ENCODE data around the gene HOTAIR. TPM values are rescaled to one million over a fixed set of nuclear protein-coding genes. Genes with fewer than 3 reads are reported as not detected.

Gene HOTAIR
- polyA plus RNA-seq, 3 donors from 2014 or later = not detected

DNA sequence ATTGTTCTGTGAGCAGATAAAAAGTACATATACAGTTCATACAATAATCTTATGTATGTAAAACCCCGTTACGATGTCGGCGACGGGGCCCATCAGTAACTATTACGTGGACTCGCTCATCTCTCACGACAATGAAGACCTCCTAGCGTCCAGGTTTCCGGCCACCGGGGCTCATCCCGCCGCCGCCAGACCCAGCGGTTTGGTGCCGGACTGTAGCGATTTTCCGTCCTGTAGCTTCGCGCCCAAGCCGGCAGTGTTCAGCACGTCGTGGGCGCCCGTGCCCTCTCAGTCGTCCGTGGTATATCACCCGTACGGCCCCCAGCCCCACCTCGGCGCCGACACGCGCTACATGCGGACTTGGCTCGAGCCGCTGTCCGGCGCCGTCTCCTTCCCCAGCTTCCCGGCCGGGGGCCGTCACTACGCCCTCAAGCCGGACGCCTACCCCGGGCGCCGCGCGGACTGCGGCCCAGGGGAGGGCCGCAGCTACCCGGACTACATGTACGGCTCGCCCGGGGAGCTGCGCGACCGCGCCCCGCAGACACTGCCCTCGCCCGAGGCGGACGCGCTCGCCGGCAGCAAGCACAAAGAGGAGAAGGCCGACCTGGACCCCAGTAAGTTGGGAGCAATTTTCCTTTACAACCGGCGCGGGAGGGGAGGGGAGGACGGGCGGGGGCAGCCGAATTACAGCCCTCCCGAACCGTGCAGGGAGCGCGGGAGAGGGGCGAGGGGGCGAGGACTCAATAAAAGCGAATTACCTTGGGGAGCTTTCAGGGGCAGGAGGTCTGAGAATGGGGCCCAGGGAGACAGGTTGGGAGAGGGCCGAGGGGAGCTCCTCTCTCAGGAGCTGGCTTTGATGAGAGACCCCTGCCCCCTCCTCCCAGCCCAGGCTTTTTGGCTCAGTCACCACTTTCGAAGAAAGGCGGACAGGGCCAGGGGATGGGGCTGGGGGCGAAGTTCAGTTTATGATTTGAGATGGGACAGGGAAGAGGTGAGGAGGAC lies 25.7 kb upstream of the HOTAIR start, which contains the start of gene HOXC9:
HOXC9 (plus strand) TSS at position 46 of the 999 bp plus-strand sequence; CDS start at position 74, 28 bp downstream.
- Mint-ChIP-seq H3K9me3 (peaks cover 0 to 5% (median 0%) of the 10 kb centered on the region in 6 donors), H3K4me1 (peaks cover 21 to 23% of the 10 kb centered on the region in 2 donors), H3K27me3 (ENCODE audit: low read depth in 3 of 3) (peaks cover 62 to 82% (median 77%) of the 10 kb centered on the region in 3 donors), H3K36me3 (peaks cover 0 to under 1% (median 0%) of the 10 kb centered on the region in 3 donors), H3K27ac (no peak within 1 kb of the TSS), H3K4me3 (peak within 1 kb of the TSS in 4 of 5 donors; percentile 15 to 65 (median 42))
- DNase-seq = no peak

DNA sequence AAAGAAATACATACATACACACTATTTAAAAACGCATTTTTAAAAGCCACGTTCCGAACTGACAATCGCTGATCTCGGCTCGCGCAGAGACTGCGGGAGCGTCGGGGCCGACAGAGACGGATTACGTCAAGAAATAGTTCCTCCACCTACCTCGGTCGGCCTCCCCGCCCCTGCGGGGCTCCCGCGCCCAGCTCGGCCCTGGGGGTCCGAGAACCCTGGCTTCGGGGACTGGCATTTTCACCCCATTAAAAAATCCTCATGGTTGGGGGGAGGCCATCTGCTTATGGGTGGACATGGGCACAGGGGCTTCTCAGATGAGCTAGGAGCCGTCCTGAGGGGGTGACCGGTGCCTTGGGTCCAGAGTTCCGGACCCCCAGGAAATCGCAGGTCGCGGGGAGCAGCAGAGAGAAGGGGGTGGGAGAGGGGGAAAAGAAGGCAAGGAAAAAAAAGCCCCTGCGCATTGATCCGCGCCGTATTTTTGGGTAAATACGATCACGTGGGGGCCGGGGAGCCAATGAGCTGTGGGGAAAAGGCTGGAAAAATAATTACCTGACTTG lies 24.9 kb upstream of the HOTAIR start:
- peaks cover 0 to 4% (median 0%) of the 10 kb centered on the region in 3 donors for H3K36me3 Mint-ChIP-seq
- no peak for DNase-seq
- peak overlapping the region in 4 of 5 donors; percentile 6 to 65 (median 30) for H3K4me3 Mint-ChIP-seq
- H3K4me1 Mint-ChIP-seq = peaks cover 28 to 29% of the 10 kb centered on the region in 2 donors
- no peak overlapping the region for H3K27ac Mint-ChIP-seq
- H3K9me3 Mint-ChIP-seq = peaks cover 0 to 7% (median 0%) of the 10 kb centered on the region in 6 donors
- H3K27me3 Mint-ChIP-seq (ENCODE audit: low read depth in 3 of 3) = peaks cover 65 to 83% (median 78%) of the 10 kb centered on the region in 3 donors

DNA sequence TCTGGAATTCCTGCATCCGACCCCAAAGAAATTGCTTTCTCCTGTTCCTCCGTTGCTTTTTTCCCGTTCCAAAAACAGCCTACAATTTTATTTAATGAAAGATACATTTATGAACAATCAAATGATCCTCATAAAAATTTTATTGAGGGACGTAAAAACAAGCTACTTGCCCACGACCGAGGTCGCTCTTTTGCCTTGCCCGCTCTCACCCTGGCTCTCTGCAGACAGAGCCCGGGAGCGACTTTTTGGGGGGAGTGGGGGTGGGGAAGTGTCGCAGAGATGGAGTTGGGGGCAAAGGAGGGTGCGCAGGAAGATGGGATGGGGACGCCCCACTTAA lies 24.1 kb upstream of the HOTAIR start:
- peaks cover 32 to 33% of the 10 kb centered on the region in 2 donors for H3K4me1 Mint-ChIP-seq
- H3K4me3 Mint-ChIP-seq = peak overlapping the region in 1 of 5 donors; percentile 33
- peaks cover 71 to 84% (median 78%) of the 10 kb centered on the region in 3 donors for H3K27me3 Mint-ChIP-seq (ENCODE audit: low read depth in 3 of 3)
- no peak overlapping the region for H3K27ac Mint-ChIP-seq
- H3K9me3 Mint-ChIP-seq = peaks cover 0 to 9% (median 0%) of the 10 kb centered on the region in 6 donors
- no peak for DNase-seq
- peaks cover 0 to 4% (median 0%) of the 10 kb centered on the region in 3 donors for H3K36me3 Mint-ChIP-seq

DNA sequence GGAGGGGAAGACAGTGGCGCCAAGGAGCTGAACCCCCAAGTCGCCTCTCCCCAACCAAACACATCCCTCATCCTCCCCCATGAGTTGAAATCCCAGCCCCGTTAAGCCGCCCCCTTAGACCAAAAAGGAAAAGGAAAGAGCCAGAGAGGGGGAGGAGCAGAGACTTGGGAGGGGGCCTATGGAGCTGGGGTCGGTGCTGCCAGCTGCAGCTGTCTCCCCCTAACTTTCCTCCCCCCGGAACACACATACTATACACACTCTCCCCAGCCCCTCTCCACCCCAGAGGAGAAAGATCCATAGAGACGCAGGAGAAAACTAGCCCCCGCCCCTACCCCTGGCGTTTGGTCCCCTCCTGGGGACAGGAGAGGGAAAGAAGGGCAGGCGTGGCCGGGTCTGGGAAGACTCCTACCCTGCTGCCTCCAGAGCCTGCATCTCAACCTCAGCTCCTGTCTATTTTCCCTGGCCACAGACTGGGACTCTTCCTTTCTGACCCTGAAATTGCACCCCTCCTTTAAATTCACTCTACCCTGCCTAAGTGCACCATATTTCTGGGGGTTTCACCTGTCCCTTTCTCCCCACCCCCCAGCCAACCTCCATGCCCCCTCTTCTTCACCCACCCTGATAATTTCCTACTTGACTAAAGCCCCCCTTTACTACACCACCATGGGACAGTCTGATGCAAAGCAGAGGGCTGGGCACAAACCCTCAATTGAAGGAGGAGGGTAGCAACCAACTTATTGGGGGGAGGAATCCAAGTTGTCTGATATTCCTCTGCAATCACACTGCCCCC lies 23.6 kb upstream of the HOTAIR start:
- DNase-seq = no peak
- Mint-ChIP-seq H3K36me3 (peaks cover 0 to 4% (median 0%) of the 10 kb centered on the region in 3 donors), H3K4me1 (peaks cover 34 to 38% of the 10 kb centered on the region in 2 donors), H3K27ac (no peak overlapping the region), H3K4me3 (peak overlapping the region in 1 of 5 donors; percentile 33), H3K27me3 (ENCODE audit: low read depth in 3 of 3) (peaks cover 73 to 85% (median 78%) of the 10 kb centered on the region in 3 donors), H3K9me3 (peaks cover 0 to 5% (median 0%) of the 10 kb centered on the region in 6 donors)

DNA sequence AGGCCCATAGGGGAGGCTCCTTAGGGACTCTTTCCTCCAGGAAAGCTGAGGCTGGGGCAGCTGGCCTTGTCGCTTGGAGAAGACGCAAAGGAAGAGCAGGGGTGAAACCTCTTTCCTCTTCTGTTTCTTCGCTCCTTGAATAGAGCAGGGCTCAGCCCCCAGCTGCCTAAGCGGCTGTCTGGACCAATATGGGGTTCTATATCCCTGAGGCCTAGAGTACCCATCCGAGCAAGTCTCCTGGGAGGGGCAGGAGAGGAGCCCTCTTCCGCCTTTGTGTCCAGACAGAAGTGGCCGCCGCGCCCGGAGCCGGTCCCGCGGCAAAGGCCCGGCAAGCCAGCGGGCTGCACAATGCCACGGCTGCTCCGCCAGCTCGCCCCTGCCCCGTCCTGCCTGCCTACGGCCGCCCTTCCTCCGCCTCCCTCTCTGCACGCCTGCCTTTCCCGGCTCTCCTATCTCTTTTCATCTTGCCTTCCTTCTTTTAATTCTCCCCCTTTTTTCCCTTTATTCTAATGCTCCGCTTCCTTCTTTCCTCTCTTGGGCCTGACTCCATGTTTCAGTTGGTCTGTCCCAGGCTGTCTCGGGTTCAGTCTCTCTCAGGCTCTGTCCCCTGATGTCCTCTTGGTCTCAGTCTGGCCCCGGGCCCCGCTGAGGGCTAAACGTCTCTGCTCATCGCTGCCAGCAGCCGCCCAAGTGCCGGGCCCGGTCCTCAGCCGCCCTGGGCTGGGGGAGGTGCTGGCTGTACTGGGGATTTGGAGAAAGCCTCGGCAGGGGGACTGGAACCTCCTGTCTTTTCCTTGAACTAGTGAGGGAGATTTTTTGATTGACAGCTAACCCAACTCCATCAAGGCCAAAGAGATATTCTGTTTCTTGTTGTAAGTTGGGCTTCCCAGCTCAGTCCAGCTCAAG lies 22.7 kb upstream of the HOTAIR start:
- H3K27me3 Mint-ChIP-seq (ENCODE audit: low read depth in 3 of 3) = peaks cover 70 to 80% (median 74%) of the 10 kb centered on the region in 3 donors
- DNase-seq = no peak
- H3K4me3 Mint-ChIP-seq = peak overlapping the region; percentile 53 to 71 (median 60)
- peaks cover 0 to 4% (median 0%) of the 10 kb centered on the region in 3 donors for H3K36me3 Mint-ChIP-seq
- peak overlapping the region in 1 of 6 donors; percentile 42 for H3K27ac Mint-ChIP-seq
- peaks cover 0 to 5% (median 0%) of the 10 kb centered on the region in 6 donors for H3K9me3 Mint-ChIP-seq
- H3K4me1 Mint-ChIP-seq = peaks cover 34 to 38% of the 10 kb centered on the region in 2 donors

DNA sequence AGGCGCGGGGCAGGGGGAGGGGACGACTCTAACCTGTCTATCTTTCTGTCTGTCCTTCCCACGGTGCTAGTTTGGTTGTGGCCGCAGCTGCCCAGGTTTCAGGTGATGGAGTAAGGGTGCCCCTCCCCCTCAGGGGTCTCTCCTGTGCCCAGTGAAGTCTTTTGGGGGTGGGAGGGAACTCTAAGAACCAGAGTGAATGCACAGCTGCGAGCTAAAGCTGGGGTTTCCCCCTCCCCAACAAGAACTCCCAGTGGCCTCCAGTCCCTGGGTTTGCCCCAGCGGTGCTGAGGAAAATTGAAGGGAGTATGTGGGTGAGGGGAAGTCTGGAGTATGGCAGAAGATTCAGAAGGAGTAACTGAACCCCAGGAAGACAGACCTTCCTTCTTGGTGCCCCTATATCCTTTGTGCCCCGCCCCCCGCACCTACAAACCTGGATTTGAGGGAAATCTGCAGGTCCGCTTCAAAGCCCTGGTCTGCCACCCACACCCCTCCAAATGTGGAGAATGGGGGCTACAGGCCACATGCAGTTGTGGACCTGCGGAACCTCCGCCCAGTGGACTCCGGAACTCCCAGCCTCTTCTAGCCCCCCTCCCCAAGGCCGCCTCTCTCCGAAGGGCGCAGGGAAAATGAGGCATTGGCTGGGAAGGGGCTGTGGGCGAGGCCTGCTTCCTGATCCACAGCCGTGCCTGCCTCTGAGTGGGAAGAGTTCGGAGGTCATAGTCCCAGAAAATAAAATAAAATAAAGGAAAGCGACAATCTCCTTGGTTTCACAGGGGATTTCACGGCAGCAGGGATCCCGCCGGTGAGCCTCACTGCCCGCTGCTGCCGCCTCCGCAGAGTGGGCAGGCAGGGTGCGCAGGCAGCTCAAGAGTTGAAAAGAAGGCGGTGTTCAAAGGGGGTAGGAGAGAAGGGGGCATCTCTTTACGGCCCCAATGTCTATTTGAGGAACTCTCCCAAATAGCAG lies 21.8 kb upstream of the HOTAIR start:
- Mint-ChIP-seq H3K27me3 (ENCODE audit: low read depth in 3 of 3) (peaks cover 68 to 76% (median 76%) of the 10 kb centered on the region in 3 donors), H3K4me3 (peak overlapping the region; percentile 77 to 86 (median 85)), H3K9me3 (peaks cover 0 to 10% (median 0%) of the 10 kb centered on the region in 6 donors), H3K4me1 (peaks cover 34 to 38% of the 10 kb centered on the region in 2 donors), H3K27ac (peak overlapping the region in 1 of 6 donors; percentile 17), H3K36me3 (peaks cover 0 to 4% (median 0%) of the 10 kb centered on the region in 3 donors)
- no peak for DNase-seq

DNA sequence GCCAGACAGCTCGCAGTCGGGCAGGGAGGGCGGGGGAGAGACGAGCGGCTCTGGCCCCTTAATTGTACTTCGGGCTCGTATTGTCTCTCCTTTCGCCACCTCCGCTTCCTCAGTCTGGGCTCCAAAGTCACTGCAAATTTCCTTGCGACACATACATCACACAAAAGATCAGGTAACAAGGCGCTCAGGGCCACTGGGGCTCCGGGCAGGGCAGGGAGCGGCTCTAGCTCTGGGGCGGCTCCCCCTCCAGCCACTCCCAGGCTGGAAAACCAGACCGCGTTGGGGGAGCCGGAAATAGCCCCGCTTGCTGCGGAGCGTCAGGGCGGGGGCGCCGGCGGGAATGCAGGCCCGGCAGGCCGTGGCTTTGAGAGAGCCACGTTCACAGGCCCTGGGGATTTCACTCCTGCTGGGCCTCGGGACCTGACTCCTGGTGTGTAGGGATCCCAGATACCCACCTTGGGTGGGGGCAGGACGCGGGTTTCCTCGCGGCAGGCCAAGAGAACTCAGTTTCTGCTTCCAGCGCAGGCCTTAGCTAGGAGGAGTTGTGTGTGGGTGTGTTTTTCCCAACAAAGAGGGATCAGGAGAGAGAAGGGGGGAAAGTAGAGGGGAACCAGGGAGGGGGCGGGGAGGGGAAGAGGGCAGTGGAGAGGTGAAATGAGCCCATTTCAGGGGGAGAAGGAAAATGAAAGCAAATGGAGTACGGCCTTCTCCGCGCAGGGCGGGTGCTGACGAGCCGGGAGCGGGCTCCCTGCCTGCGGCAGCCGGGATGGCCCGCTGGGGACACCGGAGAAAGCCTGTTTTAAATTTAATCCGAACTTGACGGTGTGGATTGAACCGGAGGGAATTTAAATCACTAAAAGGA lies 20.9 kb upstream of the HOTAIR start:
- Mint-ChIP-seq H3K36me3 (peaks cover 0 to 4% (median 0%) of the 10 kb centered on the region in 3 donors), H3K9me3 (peaks cover 0 to 10% (median 0%) of the 10 kb centered on the region in 6 donors), H3K27ac (peak overlapping the region in 2 of 6 donors; percentile 11 to 61), H3K4me1 (peaks cover 37 to 38% of the 10 kb centered on the region in 2 donors), H3K27me3 (ENCODE audit: low read depth in 3 of 3) (peaks cover 60 to 79% (median 67%) of the 10 kb centered on the region in 3 donors), H3K4me3 (peak overlapping the region; percentile 77 to 86 (median 85))
- no peak for DNase-seq

DNA sequence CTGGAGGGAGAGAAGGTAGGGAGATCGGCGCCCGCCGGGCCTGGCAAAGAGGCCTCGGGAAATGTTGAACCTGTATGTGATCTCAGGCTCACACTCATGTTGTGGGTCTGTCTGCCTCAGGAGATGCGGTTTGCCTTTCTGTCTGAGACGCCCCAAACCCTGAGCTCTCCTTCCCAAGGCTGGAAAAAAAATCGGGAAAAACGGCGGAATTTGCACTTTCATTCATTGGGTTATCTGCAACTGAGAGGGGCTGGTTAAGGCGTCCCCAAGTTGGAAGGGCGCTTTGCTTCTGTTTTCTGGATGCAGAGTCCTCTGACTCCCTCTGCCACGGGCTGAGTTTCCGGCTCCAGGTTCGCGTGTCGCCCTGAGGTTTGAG lies 20.2 kb upstream of the HOTAIR start:
- DNase-seq = no peak
- Mint-ChIP-seq H3K36me3 (peaks cover 0 to 4% (median 0%) of the 10 kb centered on the region in 3 donors), H3K4me3 (peak overlapping the region; percentile 77 to 86 (median 85)), H3K4me1 (peaks cover 35 to 44% of the 10 kb centered on the region in 2 donors), H3K27me3 (ENCODE audit: low read depth in 3 of 3) (peaks cover 60 to 82% (median 67%) of the 10 kb centered on the region in 3 donors), H3K9me3 (peaks cover 0 to 10% (median 0%) of the 10 kb centered on the region in 6 donors), H3K27ac (no peak overlapping the region)

DNA sequence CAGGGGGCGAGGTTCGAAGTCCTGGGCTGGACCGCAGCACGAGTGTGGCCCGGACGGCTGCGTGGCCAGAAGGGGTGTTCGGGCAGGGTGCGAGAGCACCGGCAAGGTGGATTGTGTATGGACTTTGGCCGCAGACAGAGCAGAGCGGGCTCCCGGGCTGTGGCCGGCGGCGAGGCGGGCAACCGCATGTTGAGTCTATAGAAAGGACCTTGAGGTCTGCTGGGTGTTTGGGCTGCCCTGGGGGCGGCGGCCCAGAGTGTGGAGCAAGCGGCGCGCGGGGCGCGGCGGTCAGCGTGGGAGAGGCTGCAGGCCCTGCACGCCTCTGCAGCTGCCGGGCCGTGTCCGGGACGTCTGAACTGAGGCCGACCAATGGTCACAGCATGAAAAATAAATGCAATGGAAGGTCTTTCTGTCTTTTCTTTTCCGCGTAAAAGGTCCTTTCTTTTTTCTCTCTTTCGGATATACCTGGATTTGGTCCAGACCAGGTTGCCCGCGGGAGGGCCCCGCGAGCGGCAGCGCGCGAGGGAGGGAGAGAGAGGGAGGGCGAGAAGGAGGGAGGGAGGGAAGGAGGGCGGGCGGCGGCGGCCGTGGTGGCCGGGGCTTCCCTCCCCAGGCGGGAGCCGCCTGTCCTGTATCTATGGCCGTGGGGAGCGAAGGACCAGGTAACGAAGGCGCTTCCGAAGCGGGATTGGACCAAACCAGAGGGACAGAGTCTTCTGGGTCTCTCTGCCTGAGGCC lies 19.7 kb upstream of the HOTAIR start:
- DNase-seq = no peak
- H3K9me3 Mint-ChIP-seq = peaks cover 0 to 10% (median 0%) of the 10 kb centered on the region in 6 donors
- H3K4me1 Mint-ChIP-seq = peaks cover 36 to 50% of the 10 kb centered on the region in 2 donors
- no peak overlapping the region for H3K27ac Mint-ChIP-seq
- peak overlapping the region; percentile 77 to 86 (median 85) for H3K4me3 Mint-ChIP-seq
- H3K36me3 Mint-ChIP-seq = peaks cover 0 to 4% (median 0%) of the 10 kb centered on the region in 3 donors
- H3K27me3 Mint-ChIP-seq (ENCODE audit: low read depth in 3 of 3) = peaks cover 62 to 83% (median 65%) of the 10 kb centered on the region in 3 donors

DNA sequence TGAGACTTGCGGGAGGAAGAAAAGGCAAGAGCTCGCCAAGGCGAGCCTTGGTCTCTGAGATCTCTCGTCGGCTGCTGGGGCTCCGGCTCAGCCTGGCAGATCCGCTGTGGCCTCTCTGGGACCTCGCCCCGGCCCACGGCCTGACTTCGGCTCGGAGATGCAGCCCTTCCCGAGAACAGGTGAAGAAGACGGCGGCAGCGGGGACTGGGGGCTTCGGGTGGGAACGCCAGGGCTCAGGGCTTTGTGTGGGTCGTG lies 19.2 kb upstream of the HOTAIR start:
- H3K36me3 Mint-ChIP-seq = peaks cover 0 to 4% (median 0%) of the 10 kb centered on the region in 3 donors
- H3K27ac Mint-ChIP-seq = no peak overlapping the region
- H3K27me3 Mint-ChIP-seq (ENCODE audit: low read depth in 3 of 3) = peaks cover 57 to 83% (median 67%) of the 10 kb centered on the region in 3 donors
- DNase-seq = no peak
- H3K4me3 Mint-ChIP-seq = peak overlapping the region; percentile 15 to 66 (median 50)
- peaks cover 0 to 10% (median 0%) of the 10 kb centered on the region in 6 donors for H3K9me3 Mint-ChIP-seq
- H3K4me1 Mint-ChIP-seq = peaks cover 41 to 55% of the 10 kb centered on the region in 2 donors

Data from immature natural killer cell (primary cell).